NCI-H128 (cell line): ENCODE results near the gene BCL2L2.
"Not testable (repeated sequence)": the region's sequence is repeated elsewhere in the genome, so short reads cannot be mapped to it uniquely, and the experiment has no call there.

Source experiments
- DNase-seq: peaks from one replicate; lab custom pipeline; 2025; ENCODE audit not compliant: unreplicated experiment; lab: John Stamatoyannopoulos, UW

Gene BCL2L2

GRCh38 chr14:23306412-23307145 lies at the start of gene BCL2L2:
BCL2L2 (plus strand) TSS chr14:23306833; CDS start chr14:23307768, 935 bp downstream.
- DNase-seq, result peak; percentile 22

GRCh38 chr14:23258256-23258655 lies 48.4 kb upstream of the BCL2L2 start:
- DNase-seq, result no peak

- no peak for DNase-seq
Measured at GRCh38 chr14:23259426-23259825, 47.2 kb upstream of the BCL2L2 start.

- not testable (repeated sequence) for DNase-seq
Measured at GRCh38 chr14:23260849-23261248, 45.8 kb upstream of the BCL2L2 start.

GRCh38 chr14:23269193-23269592 lies 37.4 kb upstream of the BCL2L2 start:
- DNase-seq, result no peak

- DNase-seq, result no peak
Measured at GRCh38 chr14:23275412-23275811, 31.2 kb upstream of the BCL2L2 start.

GRCh38 chr14:23277189-23277588 lies 29.4 kb upstream of the BCL2L2 start:
- no peak for DNase-seq

- DNase-seq, result not testable (repeated sequence)
Measured at GRCh38 chr14:23277928-23278327, 28.7 kb upstream of the BCL2L2 start.

GRCh38 chr14:23281247-23281646 lies 25.4 kb upstream of the BCL2L2 start:
- DNase-seq, result no peak

GRCh38 chr14:23284654-23285529 lies 21.7 kb upstream of the BCL2L2 start:
- DNase-seq, result no peak

- no peak for DNase-seq
Measured at GRCh38 chr14:23285530-23286019, 21.1 kb upstream of the BCL2L2 start.

GRCh38 chr14:23286020-23286901 lies 20.4 kb upstream of the BCL2L2 start, which contains the start of gene HOMEZ:
HOMEZ (minus strand) TSS chr14:23286132; CDS start chr14:23285952, 180 bp downstream.
- DNase-seq, result peak; percentile 96

- DNase-seq, result no peak
Measured at GRCh38 chr14:23286902-23287479, 19.6 kb upstream of the BCL2L2 start.

- peak; percentile 37 for DNase-seq
Measured at GRCh38 chr14:23294734-23295561, 11.7 kb upstream of the BCL2L2 start.

GRCh38 chr14:23296012-23296777 lies 10.4 kb upstream of the BCL2L2 start:
- no peak for DNase-seq

- DNase-seq, result no peak
Measured at GRCh38 chr14:23297096-23297495, 9.5 kb upstream of the BCL2L2 start.

- DNase-seq, result no peak
Measured at GRCh38 chr14:23297611-23298277, 8.9 kb upstream of the BCL2L2 start.

GRCh38 chr14:23299211-23299957 lies 7.2 kb upstream of the BCL2L2 start:
- no peak for DNase-seq
